ENCODE results near the gene ARID4B. TPM values are rescaled to one million over a fixed set of nuclear protein-coding genes. Genes with fewer than 3 reads are reported as not detected.

The ARID4B gene
- total and polyA plus RNA-seq, 11 donors, result 12.4 to 20.4 (median 15.3) TPM

DNA sequence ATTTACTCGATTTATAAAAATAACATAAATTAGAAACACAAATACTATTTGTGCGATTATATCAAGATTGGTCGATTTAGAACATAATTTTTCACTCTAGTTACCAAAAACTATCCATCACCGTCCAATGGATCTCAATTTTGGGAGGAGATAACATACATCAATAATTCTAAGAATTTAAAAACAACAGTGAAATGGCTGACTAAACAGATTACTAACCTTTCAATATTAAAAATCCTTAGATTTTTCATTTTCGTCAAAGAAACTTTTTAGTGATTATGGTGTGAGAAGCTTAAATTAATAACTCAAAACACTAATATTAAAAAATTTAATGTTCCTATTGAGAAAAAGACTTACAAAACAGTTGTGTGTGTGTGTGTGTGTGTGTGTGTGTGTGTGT is 91.9 kb downstream of the ARID4B start:
- ATAC-seq (no peak), DNase-seq (no peak)
- TF ChIP-seq, protein P1, sequence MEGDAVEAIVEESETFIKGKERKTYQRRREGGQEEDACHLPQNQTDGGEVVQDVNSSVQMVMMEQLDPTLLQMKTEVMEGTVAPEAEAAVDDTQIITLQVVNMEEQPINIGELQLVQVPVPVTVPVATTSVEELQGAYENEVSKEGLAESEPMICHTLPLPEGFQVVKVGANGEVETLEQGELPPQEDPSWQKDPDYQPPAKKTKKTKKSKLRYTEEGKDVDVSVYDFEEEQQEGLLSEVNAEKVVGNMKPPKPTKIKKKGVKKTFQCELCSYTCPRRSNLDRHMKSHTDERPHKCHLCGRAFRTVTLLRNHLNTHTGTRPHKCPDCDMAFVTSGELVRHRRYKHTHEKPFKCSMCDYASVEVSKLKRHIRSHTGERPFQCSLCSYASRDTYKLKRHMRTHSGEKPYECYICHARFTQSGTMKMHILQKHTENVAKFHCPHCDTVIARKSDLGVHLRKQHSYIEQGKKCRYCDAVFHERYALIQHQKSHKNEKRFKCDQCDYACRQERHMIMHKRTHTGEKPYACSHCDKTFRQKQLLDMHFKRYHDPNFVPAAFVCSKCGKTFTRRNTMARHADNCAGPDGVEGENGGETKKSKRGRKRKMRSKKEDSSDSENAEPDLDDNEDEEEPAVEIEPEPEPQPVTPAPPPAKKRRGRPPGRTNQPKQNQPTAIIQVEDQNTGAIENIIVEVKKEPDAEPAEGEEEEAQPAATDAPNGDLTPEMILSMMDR (IDR thresholded peaks at IDR 0.05), result no peak
- TF ChIP-seq POLR2A (IDR thresholded peaks at IDR 0.05), result no peak
- Histone ChIP-seq H3K9me3 (no peaks in the 10 kb centered on the region), H3K27me3 (no peaks in the 10 kb centered on the region), H3K27ac (no peak overlapping the region), H3K4me3 (no peak overlapping the region), H3K4me1 (peaks cover 0 to 13% (median 0%) of the 10 kb centered on the region in 12 donors), H3K36me3 (peaks cover 0 to 92% (median 70%) of the 10 kb centered on the region in 9 donors)
- 88 to 97% (median 97%) methylated on average over 5 of the region's 5 CpGs for WGBS, 4 donors
- intact Hi-C loops (cut with DNase I), result no loop called here

DNA sequence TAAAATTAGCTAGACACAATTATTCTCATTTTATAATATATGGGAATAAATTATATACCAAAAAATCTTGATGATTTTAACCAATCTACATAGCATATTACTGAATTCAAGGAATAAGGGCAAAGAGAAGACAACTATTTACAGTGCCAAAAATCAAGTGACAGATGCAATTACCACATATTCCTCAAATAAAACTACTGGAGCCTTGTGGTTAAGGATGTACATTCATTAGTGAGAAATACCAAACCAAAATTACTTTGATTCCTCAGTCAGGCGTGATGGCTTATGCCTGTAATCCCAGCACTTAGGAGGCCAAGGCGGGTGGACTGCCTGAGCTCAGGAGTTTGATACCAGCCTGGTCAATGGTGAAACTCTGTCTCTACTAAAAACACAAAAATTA is 98.1 kb downstream of the ARID4B start:
- WGBS, 4 donors, result 98 to 100% (median 98%) methylated on average over 2 of the region's 2 CpGs
- H3K36me3 ChIP-seq, result peaks cover 0 to 100% (median 81%) of the 10 kb centered on the region in 9 donors
- no peak for TF ChIP-seq POLR2A (IDR thresholded peaks at IDR 0.05)

DNA sequence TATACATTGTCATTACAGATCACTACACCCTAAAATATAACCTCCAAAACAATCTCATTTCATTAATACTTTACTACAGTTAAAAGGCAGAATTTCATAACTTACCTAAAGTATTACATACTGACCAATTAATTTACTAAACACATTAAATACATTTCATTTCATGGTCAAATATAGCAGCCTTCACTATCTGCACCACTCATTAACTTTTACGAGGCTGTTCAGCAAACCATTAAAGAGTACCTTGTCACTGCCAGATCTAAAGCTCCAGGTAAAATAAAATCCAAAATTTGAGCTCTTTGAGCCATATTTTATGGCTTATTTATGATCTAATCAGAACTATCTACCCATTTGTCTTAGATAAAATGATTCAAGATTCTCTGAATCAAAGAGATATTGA is 100.6 kb downstream of the ARID4B start:
- Histone ChIP-seq H3K36me3 (peaks cover 0 to 100% (median 93%) of the 10 kb centered on the region in 9 donors), H3K9me3 (no peaks in the 10 kb centered on the region), H3K27me3 (no peaks in the 10 kb centered on the region), H3K4me3 (no peak overlapping the region), H3K27ac (no peak overlapping the region), H3K4me1 (no peaks in the 10 kb centered on the region)
- no peak for TF ChIP-seq POLR2A (IDR thresholded peaks at IDR 0.05)
- TF ChIP-seq, protein P1 (IDR thresholded peaks at IDR 0.05), result no peak
- no peak for ATAC-seq
- intact Hi-C loops (cut with DNase I), result no loop called here
- no peak for DNase-seq
- WGBS, 4 donors, result 90 to 97% (median 95%) methylated on average over 1 of the region's 1 CpG

More for the DNA sequence above, 98.1 kb downstream of the ARID4B start:
- Histone ChIP-seq H3K4me1 (peaks cover 0 to 6% (median 0%) of the 10 kb centered on the region in 12 donors), H3K27me3 (no peaks in the 10 kb centered on the region), H3K4me3 (no peak overlapping the region), H3K9me3 (no peaks in the 10 kb centered on the region), H3K27ac (no peak overlapping the region)
- DNase-seq (no peak), ATAC-seq (no peak)
- intact Hi-C loops (cut with DNase I), result no loop called here

DNA sequence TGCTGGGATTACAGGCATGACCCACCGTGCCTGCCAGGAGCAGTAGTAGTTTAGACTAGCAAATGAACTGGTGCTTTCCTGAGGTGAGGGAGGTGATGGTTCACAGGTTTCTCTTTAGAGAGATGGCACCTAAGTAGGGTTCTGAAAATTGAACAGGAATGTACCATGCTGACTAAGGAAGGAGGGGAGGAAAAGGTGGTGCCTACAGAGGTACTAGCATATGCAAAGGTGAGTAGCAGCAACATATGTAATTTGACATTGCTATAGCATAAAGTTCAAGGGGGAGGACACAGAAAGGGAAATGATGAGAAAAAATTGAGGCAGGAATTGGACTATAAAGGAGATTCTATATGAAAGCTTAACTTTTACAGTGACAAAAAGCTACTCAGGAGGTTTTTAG is 101.0 kb downstream of the ARID4B start:
- WGBS, 4 donors, result 87 to 100% (median 96%) methylated on average over 1 of the region's 1 CpG
- intact Hi-C loops (cut with DNase I), result no loop called here
- DNase-seq (no peak), ATAC-seq (no peak)
- no peaks in the 10 kb centered on the region for H3K9me3 ChIP-seq
- H3K4me1 ChIP-seq, result no peaks in the 10 kb centered on the region
- no peak overlapping the region for H3K4me3 ChIP-seq
- H3K27me3 ChIP-seq, result no peaks in the 10 kb centered on the region
- H3K36me3 ChIP-seq, result peaks cover 0 to 100% (median 94%) of the 10 kb centered on the region in 9 donors
- TF ChIP-seq, protein P1 (IDR thresholded peaks at IDR 0.05), result no peak
- TF ChIP-seq POLR2A (IDR thresholded peaks at IDR 0.05), result no peak
- H3K27ac ChIP-seq, result no peak overlapping the region

DNA sequence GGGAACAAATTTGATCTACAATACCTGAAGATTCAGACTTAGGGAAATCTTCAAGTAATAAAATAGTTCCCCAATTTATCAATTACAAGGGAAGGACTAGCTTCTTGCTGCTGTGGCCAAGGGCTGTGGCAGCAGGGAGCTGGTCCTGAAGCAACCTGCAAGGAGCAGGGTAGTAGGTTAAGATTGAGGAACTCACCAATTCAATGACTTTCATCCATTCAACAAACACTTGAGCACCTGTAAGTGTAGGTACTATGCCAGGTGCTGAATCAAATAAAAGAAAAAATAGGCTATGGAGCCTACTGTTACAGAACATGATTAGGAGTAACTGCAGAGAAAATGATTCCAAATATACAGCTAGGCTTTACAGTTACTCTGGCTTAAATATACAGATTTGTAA is 102.7 kb downstream of the ARID4B start:
- Histone ChIP-seq H3K27me3 (no peaks in the 10 kb centered on the region), H3K36me3 (peaks cover 0 to 100% (median 97%) of the 10 kb centered on the region in 9 donors), H3K9me3 (no peaks in the 10 kb centered on the region), H3K4me3 (no peak overlapping the region), H3K27ac (no peak overlapping the region), H3K4me1 (no peaks in the 10 kb centered on the region)
- ATAC-seq (no peak), DNase-seq (no peak)
- TF ChIP-seq POLR2A (IDR thresholded peaks at IDR 0.05), result no peak
- TF ChIP-seq, protein P1 (IDR thresholded peaks at IDR 0.05), result no peak
- intact Hi-C loops (cut with DNase I), result no loop called here

All from heart left ventricle (tissue), 16 donors.